HEK293T (cell line): ENCODE measurements around the gene CBX2.

Experiments used
- ELF4 ChIP-seq: fragments of 450-650 bp; IDR thresholded peaks from 2 replicates; pipeline ENCODE4 v1.6.1; 2017; ENCODE audit warnings: antibody characterized with exemption
- SP1 ChIP-seq: fragments of 450-650 bp; IDR thresholded peaks from 2 replicates; pipeline ENCODE4 v1.6.1; 2017
- TF ChIP-seq, protein P1 (sequence below): fragments of 450-650 bp; IDR thresholded peaks from 2 replicates; pipeline ENCODE4 v1.6.1; 2016

DNA sequence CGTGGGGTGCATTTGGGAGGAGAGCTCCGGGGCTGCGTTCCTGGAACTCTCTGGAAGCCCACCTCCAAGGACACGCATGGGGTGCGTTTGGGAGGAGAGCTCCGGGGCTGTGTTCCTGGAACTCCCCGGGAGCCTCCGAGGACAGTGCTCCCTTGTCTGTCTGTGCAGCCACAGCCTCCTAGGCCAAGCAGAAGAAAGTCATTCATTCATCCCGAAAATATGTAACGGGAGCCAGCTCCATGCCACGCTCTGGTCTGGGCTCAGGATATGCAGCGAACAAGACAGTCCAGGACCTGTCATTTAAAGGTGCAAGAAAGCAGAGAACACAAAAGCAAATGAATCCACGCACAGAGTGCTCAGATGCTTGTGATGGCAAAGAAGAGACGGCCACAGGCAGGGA, 39.3 kb upstream of the CBX2 start:
- no peak for TF ChIP-seq ELF4
- TF ChIP-seq, protein P1, sequence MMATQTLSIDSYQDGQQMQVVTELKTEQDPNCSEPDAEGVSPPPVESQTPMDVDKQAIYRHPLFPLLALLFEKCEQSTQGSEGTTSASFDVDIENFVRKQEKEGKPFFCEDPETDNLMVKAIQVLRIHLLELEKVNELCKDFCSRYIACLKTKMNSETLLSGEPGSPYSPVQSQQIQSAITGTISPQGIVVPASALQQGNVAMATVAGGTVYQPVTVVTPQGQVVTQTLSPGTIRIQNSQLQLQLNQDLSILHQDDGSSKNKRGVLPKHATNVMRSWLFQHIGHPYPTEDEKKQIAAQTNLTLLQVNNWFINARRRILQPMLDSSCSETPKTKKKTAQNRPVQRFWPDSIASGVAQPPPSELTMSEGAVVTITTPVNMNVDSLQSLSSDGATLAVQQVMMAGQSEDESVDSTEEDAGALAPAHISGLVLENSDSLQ: no peak
- TF ChIP-seq SP1: no peak
